Activated CD4-positive, alpha-beta T cell treated with anti-CD3 and anti-CD28 coated beads, Interleukin-10, Interleukin-2, amounts not matched to agents 100 ng/mL and 50 ng/mL, durations not matched to agents 16 hours and 8 hours (primary cell): ENCODE data around the gene NFIA.
"Not testable (repeated sequence)": the region's sequence is repeated elsewhere in the genome, so short reads cannot be mapped to it uniquely, and the experiment has no call there.

Experiments
- DNase-seq: peaks from one replicate; pipeline ENCODE4 v3.0.0-alpha.2; 2020

NFIA gene

DNA sequence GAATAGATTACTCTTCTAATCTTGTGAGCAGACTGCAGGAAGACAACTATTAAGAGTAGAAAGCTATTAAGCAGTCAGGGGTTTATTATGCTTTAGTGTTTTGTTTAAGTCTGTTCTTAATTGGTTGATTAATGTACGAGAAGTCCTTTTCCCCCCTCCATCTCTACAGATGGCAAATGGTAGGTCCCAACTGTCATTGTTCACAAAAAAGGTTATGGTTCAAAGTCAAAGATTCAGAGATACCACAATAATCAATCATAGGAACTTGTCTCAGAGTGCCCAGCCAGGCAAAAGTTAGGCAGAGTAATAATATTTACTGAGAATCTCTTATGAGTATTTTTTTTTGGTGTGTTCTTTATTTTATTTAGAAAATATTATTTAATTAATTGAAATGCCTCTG lies 26.8 kb downstream of the NFIA start:
- DNase-seq = no peak

- DNase-seq = no peak
Measured at GRCh38 chr1:61109910-61110309, 27.5 kb downstream of the NFIA start.

GRCh38 chr1:61110554-61110953 lies 28.2 kb downstream of the NFIA start:
- no peak for DNase-seq

DNA sequence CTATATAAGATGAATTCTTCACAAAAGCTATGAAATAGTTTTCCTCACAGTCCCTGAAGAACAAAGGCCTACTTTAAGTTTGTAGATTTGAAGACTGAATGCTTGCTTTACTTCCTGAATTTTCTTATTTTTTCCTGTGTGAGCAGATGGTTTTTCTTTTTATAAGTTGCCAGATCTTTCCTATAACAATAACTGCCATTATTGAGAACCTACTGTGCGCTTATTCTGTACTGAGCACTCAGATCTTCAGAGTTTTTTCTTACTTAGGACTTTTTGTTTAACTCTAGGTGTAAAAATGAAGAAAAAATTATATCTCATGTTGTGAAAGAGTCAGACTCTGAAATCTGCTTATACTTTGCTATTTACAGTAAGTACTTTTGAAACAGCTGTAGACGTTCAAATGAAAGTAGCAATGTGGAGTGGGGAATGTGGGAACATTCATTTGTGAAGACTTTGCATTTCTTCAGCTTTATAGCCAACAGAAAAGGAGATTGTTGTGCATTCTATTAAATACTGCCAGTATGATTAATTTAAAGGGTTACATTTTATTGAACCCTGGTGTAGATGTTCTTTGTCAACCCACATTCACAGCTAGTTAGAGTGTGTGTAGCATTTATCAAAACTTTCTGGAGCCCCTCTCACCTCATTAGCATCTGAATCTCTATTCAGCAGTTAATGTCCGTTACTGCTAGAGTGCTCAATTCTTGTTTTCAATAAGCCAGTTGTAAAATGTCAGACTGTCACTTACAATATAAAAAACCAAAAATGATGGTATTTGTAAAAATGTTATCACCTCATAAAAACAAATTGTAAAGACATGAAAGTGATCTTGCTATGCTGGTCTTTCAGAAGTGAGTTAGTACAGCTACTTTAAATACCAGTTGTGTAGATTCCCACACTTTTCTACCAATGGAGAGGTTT lies 29.0 kb downstream of the NFIA start:
- no peak for DNase-seq

DNA sequence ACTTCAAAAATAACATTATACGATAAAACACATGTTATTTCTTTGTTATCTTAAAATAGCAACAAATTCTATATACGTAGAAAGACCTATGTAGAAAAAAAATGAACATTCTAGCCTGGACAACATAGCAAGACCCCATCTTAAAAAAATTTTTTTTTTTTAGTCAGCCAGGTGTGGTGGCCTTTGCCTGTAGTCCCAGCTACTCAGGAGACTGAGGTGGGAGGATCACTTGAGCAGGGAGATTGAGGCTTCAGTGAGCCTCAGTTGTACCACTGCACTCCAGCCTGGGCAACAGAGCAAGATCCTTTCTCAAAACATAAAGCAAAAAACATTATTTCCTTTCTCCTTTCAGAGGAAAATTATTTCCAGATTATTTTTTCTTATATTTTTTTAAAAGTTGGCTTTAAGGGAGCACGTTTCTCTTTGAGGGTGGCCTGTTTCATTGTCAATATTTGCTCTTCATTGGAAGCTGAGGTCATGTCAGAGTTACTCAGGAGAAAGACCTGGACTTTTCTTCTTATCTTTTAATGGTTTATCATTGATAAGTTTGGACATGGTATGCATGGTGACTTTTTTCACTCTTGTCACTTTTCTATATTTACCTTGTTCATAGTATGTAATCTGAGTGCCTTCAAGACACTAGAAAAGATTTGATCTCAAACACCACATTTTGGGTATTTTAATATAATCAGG lies 32.0 kb downstream of the NFIA start:
- no peak for DNase-seq

- no peak for DNase-seq
Measured at GRCh38 chr1:61115436-61115835, 33.1 kb downstream of the NFIA start.

- no peak for DNase-seq
Measured at GRCh38 chr1:61116421-61116820, 34.1 kb downstream of the NFIA start.

DNA sequence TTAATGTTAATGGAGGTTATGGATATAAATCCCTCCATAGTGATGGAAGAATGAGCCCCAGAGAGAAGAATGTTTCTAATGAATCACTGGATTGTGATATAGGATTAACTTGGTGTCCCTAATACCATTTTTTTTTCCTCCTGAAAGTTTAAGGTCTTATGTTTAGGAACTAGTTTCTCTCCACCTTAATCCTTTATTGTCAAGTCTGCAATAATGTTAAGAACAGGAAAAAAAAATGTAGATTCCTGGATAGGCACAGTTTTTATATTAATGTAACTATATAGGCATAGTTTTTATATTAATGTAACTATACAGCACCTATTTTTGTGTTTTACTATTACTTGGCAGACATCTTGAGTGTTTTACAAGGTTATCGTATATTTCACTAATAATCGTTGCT lies 34.9 kb downstream of the NFIA start:
- DNase-seq = no peak

DNA sequence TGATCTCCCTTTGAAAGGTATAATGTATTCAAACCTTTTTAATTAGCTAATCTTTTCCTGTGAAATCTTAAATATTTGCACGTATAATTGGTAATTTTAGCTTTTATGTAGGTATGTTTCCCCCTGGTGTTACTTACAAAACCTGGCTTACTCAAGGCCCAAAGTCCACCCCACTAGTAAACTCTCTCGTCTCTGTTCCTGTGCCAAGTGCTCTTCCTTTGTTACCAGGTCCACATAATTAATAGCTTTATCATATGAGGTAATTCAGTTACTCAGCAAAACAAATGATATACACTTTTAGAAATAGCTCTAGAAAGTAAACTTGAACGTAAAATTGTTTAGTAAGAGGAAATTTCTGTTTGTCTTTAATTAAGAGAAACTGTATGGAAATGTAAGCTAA lies 36.7 kb downstream of the NFIA start:
- DNase-seq = no peak

- no peak for DNase-seq
Measured at GRCh38 chr1:61120246-61120840, 38.0 kb downstream of the NFIA start.

GRCh38 chr1:61120998-61121397 lies 38.6 kb downstream of the NFIA start:
- DNase-seq = no peak

DNA sequence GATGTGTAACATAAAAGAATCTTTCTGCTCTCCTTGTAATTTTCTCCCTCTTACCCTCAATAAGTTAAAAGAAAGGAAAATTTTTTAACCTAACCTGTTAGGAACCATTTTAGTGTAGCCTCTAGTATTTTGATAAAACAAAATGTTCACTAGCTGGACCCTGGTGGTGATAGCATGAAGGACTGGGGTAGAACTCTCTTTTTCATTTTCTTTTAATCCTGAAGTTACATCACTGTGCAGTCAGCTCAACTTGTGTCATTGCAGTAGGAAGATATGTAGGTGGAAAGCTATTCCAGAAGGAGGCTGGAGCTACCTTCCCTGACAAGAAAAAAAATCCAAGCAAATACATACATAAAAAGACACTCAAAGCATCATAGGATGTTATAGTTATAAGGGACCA lies 39.3 kb downstream of the NFIA start:
- no peak for DNase-seq

DNA sequence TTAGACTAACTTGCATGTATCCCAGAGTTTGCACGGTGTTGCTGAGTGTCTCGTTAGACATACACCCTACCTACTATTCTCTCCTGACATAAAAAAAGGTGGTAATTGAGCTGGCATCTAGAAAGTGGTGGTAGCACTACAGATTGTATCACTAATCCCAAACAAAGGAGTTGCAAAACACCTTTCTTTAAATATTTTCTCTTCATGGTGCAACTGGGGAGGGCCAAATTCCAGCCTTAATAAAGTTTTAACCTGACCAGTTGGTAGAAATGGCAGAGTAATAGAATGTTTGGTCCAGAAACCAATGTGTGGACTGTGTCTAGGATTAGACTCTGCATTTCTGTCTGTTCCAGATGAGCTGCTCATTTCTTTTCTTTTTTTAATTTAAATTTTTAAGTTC lies 40.0 kb downstream of the NFIA start:
- no peak for DNase-seq

DNA sequence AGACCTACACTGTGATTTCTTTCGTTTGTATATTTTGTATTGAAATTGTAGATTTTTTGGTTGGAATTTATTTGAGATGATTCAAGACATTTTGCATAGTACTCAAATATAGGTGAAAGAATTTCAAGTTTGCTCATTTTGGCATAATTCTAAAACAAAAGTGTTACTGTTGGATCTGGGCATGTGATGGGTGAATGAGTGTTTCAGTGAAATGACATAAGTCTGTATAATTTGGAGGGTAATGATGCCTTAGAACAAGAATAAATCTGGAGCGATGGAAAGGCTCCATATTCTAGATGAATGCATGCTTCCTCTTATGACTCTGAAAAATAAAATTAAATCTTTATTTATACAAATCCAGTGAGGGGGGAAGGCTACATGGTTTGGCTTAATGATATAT lies 41.0 kb downstream of the NFIA start:
- no peak for DNase-seq

DNA sequence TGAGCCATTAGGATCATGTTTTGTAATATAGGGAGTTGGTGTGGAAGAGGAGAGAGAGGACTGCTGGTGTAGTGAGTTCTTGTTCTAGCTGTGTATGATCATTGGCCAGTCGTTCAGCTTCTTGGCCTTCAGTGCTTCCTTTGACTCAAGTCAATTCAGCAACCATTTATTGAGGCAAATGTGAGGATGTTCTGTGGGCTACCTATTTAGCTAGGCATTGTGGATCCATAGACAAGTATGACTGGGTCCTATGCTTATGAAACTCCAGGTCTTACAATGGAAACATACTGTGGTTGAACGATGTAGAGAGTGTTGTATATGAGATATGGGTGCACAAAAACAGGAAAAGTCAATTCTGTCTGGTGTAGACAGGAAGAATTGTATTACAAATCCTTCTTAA lies 41.7 kb downstream of the NFIA start:
- DNase-seq = peak; percentile 2

GRCh38 chr1:61124696-61125095 lies 42.3 kb downstream of the NFIA start:
- DNase-seq = no peak

DNA sequence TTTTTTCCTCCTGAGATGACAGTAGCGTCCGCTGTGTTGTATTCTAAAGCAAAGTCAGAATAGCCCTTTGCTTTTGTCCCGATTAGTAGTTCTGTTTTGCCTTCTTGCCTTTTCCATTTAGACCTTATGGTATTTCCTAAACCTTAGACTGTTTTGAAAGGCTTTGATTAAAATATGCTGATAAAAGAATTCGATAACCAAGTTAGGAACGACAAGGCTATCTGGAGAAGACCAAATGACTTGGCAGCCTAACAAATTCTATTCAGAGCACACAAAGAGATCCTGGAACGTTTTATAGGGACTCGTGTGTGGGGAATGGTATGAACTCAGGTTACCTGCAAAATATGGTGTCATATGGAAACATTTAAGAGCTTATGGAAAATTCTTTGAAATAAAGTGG lies 42.9 kb downstream of the NFIA start:
- no peak for DNase-seq

- DNase-seq = no peak
Measured at GRCh38 chr1:61125895-61126294, 43.5 kb downstream of the NFIA start.

GRCh38 chr1:61126843-61127242 lies 44.5 kb downstream of the NFIA start:
- DNase-seq = not testable (repeated sequence)

- no peak for DNase-seq
Measured at GRCh38 chr1:61130338-61131000, 48.1 kb downstream of the NFIA start.

DNA sequence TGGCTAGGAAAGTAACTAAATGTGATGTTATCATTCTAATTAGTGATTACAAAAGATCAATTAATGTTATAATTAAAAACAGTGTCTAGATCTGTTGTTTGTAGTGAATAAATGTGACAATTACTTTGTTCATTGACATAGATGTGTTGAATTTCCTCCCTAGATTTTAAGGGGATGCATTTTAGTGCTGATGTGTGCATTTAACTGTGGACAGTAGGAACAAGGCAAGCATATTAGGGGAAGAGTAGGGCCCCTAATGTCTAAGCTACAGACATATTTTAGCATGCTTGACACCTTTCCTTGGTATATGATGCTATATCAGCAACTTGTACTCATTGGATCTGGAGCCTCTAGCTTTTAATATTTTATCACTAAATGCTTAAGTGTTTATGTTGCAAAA lies 48.9 kb downstream of the NFIA start:
- DNase-seq = no peak

- DNase-seq = no peak
Measured at GRCh38 chr1:61131716-61132115, 49.4 kb downstream of the NFIA start.

GRCh38 chr1:61132176-61132638 lies 49.8 kb downstream of the NFIA start:
- DNase-seq = no peak
